ENCODE data around the gene HKDC1.

GRCh38 chr10:69242852-69243212 lies 22.7 kb downstream of the HKDC1 start:
- TF ChIP-seq POLR2A (IDR thresholded peaks at IDR 0.05; ENCODE audit: low read length) (no peak), GATA1 (IDR thresholded peaks at IDR 0.05; ENCODE audit: low read depth, low read length) (no peak)
